Measurements from ENCODE around the gene ELOA. TPM values are rescaled to one million over a fixed set of nuclear protein-coding genes. Genes with fewer than 3 reads are reported as not detected.

Gene ELOA
- total and polyA plus RNA-seq, 4 experiments from 2014 or later, result 17.1 to 32.4 (median 30.0) TPM

- Histone ChIP-seq H3K4me3 (ENCODE audit: low read length in 2 of 2) (no peak overlapping the region), H3K27ac (ENCODE audit: low read depth, low read length) (no peak overlapping the region), H3K9me3 (ENCODE audit: control insufficient read depth in 1 of 2, low read length in 2 of 2) (no peaks in the 10 kb centered on the region), H3K4me1 (ENCODE audit: insufficient read depth, low read length) (no peaks in the 10 kb centered on the region), H3K27me3 (ENCODE audit: insufficient read depth, low read length) (no peaks in the 10 kb centered on the region), H3K36me3 (ENCODE audit: insufficient read depth, low read length) (no peaks in the 10 kb centered on the region)
- no peak for DNase-seq
- Mint-ChIP-seq H3K27ac (no peak overlapping the region), H3K9me3 (no peaks in the 10 kb centered on the region), H3K4me3 (no peak overlapping the region), H3K4me1 (peaks cover 0 to 2% (median 0%) of the 10 kb centered on the region in 4 donors), H3K36me3 (no peaks in the 10 kb centered on the region), H3K27me3 (no peaks in the 10 kb centered on the region)
- intact Hi-C loops (cut with micrococcal nuclease), result no loop called here
- ChIA-PET POLR2A (ENCODE audit: partially characterized antibody) (no interaction called here), CTCF (ENCODE audit: partially characterized antibody) (no interaction called here)
Observed at GRCh38 chr1:23736437-23737134, 6.7 kb upstream of the ELOA start.

- no peaks in the 10 kb centered on the region for H3K27me3 Mint-ChIP-seq
- DNase-seq, result no peak
- Histone ChIP-seq H3K36me3 (ENCODE audit: insufficient read depth, low read length) (no peaks in the 10 kb centered on the region), H3K4me3 (ENCODE audit: low read length in 2 of 2) (no peak overlapping the region), H3K4me1 (ENCODE audit: insufficient read depth, low read length) (peaks cover 35% of the 10 kb centered on the region), H3K27ac (ENCODE audit: low read depth, low read length) (no peak overlapping the region), H3K27me3 (ENCODE audit: insufficient read depth, low read length) (no peaks in the 10 kb centered on the region), H3K9me3 (ENCODE audit: control insufficient read depth in 1 of 2, low read length in 2 of 2) (no peaks in the 10 kb centered on the region)
- intact Hi-C loops (cut with micrococcal nuclease), result loop anchor here (5.0 kb wide), 1 partner anchor 36 kb away; the partner anchor contains the start of gene PITHD1
- H3K4me1 Mint-ChIP-seq, result peaks cover 21 to 38% (median 29%) of the 10 kb centered on the region in 4 donors
- H3K36me3 Mint-ChIP-seq, result peaks cover 2 to 17% of the 10 kb centered on the region in 2 donors
- no peaks in the 10 kb centered on the region for H3K9me3 Mint-ChIP-seq
- peak overlapping the region in 3 of 7 donors; percentile 85 to 95 (median 95) for H3K27ac Mint-ChIP-seq
- peak overlapping the region in 4 of 8 donors; percentile 91 to 95 (median 92) for H3K4me3 Mint-ChIP-seq
- ChIA-PET POLR2A (ENCODE audit: partially characterized antibody) (no interaction called here), CTCF (ENCODE audit: partially characterized antibody) (interaction anchor here (1.0 kb wide), 1 partner anchor 30 kb away, joined by 3 read pairs; no protein-coding TSS in a partner anchor)
Observed at GRCh38 chr1:23741609-23742008, 1.7 kb upstream of the ELOA start.

- Histone ChIP-seq H3K4me3 (ENCODE audit: low read length in 2 of 2) (peak overlapping the region; percentile 75 to 89), H3K4me1 (ENCODE audit: insufficient read depth, low read length) (peaks cover 45% of the 10 kb centered on the region), H3K36me3 (ENCODE audit: insufficient read depth, low read length) (no peaks in the 10 kb centered on the region), H3K27me3 (ENCODE audit: insufficient read depth, low read length) (no peaks in the 10 kb centered on the region), H3K9me3 (ENCODE audit: control insufficient read depth in 1 of 2, low read length in 2 of 2) (no peaks in the 10 kb centered on the region), H3K27ac (ENCODE audit: low read depth, low read length) (peak overlapping the region; percentile 87)
- peaks cover 7 to 25% of the 10 kb centered on the region in 2 donors for H3K36me3 Mint-ChIP-seq
- peaks cover 31 to 50% (median 40%) of the 10 kb centered on the region in 4 donors for H3K4me1 Mint-ChIP-seq
- POLR2A ChIA-PET (ENCODE audit: partially characterized antibody), result interaction anchor here (0.8 to 3.2 kb wide), 10 partner anchors 9 to 82 kb away, joined by 3 to 40 read pairs (median 7); partner anchors contain the start of genes HMGCL, LYPLA2, PITHD1 and RPL11
- peak overlapping the region; percentile 86 to 95 (median 91) for H3K4me3 Mint-ChIP-seq
- H3K27me3 Mint-ChIP-seq, result no peaks in the 10 kb centered on the region
- CTCF ChIA-PET (ENCODE audit: partially characterized antibody), result interaction anchor here (2.3 kb wide), 1 partner anchor 29 kb away, joined by 8 read pairs; no protein-coding TSS in a partner anchor
- H3K27ac Mint-ChIP-seq, result peak overlapping the region; percentile 85 to 95 (median 94)
- intact Hi-C loops (cut with micrococcal nuclease), result loop anchor here (1.0 to 5.0 kb wide), 2 partner anchors 35 to 51 kb away; partner anchors contain the start of genes PITHD1 and RPL11
- no peak for DNase-seq
- H3K9me3 Mint-ChIP-seq, result no peaks in the 10 kb centered on the region
Observed at GRCh38 chr1:23742670-23743286, 493 bp upstream of the ELOA start.

GRCh38 chr1:23745515-23745914 lies 2.2 kb downstream of the ELOA start:
- Mint-ChIP-seq H3K36me3 (peaks cover 8 to 44% of the 10 kb centered on the region in 2 donors), H3K27ac (peak overlapping the region in 6 of 7 donors; percentile 48 to 94 (median 68)), H3K9me3 (no peaks in the 10 kb centered on the region), H3K4me3 (peak overlapping the region; percentile 55 to 97 (median 92)), H3K27me3 (no peaks in the 10 kb centered on the region), H3K4me1 (peaks cover 39 to 68% (median 50%) of the 10 kb centered on the region in 4 donors)
- H3K4me1 ChIP-seq (ENCODE audit: insufficient read depth, low read length), result peaks cover 56% of the 10 kb centered on the region
- peaks cover 5% of the 10 kb centered on the region for H3K36me3 ChIP-seq (ENCODE audit: insufficient read depth, low read length)
- POLR2A ChIA-PET (ENCODE audit: partially characterized antibody), result interaction anchor here (0.7 to 3.2 kb wide), 3 partner anchors 13 to 54 kb away, joined by 3 to 40 read pairs (median 3); partner anchors contain the start of gene RPL11
- DNase-seq, result peak in 4 of 5 donors; percentile 21 to 37 (median 28)
- no peaks in the 10 kb centered on the region for H3K9me3 ChIP-seq (ENCODE audit: control insufficient read depth in 1 of 2, low read length in 2 of 2)
- CTCF ChIA-PET (ENCODE audit: partially characterized antibody), result interaction anchor here (0.7 to 1.6 kb wide), 4 partner anchors 9 to 54 kb away, joined by 3 to 5 read pairs (median 4); partner anchors contain the start of gene RPL11
- H3K4me3 ChIP-seq (ENCODE audit: low read length in 2 of 2), result no peak overlapping the region
- H3K27ac ChIP-seq (ENCODE audit: low read depth, low read length), result no peak overlapping the region
- intact Hi-C loops (cut with micrococcal nuclease), result no loop called here
- H3K27me3 ChIP-seq (ENCODE audit: insufficient read depth, low read length), result no peaks in the 10 kb centered on the region

- peak overlapping the region in 5 of 7 donors; percentile 1 to 62 (median 57) for H3K27ac Mint-ChIP-seq
- intact Hi-C loops (cut with micrococcal nuclease), result no loop called here
- ChIA-PET CTCF (ENCODE audit: partially characterized antibody) (interaction anchor here (1.3 to 2.0 kb wide), 3 partner anchors 10 to 49 kb away, joined by 3 to 12 read pairs (median 3); no protein-coding TSS in a partner anchor), POLR2A (ENCODE audit: partially characterized antibody) (interaction anchor here (0.7 kb wide), 1 partner anchor 251 kb away, joined by 3 read pairs; no protein-coding TSS in a partner anchor)
- Histone ChIP-seq H3K36me3 (ENCODE audit: insufficient read depth, low read length) (peaks cover 30% of the 10 kb centered on the region), H3K4me1 (ENCODE audit: insufficient read depth, low read length) (peaks cover 44% of the 10 kb centered on the region), H3K9me3 (ENCODE audit: control insufficient read depth in 1 of 2, low read length in 2 of 2) (no peaks in the 10 kb centered on the region), H3K4me3 (ENCODE audit: low read length in 2 of 2) (no peak overlapping the region), H3K27ac (ENCODE audit: low read depth, low read length) (no peak overlapping the region), H3K27me3 (ENCODE audit: insufficient read depth, low read length) (no peaks in the 10 kb centered on the region)
- peaks cover 34 to 59% (median 44%) of the 10 kb centered on the region in 4 donors for H3K4me1 Mint-ChIP-seq
- no peak for DNase-seq
- peak overlapping the region in 2 of 8 donors; percentile 5 to 10 for H3K4me3 Mint-ChIP-seq
- H3K27me3 Mint-ChIP-seq, result no peaks in the 10 kb centered on the region
- no peaks in the 10 kb centered on the region for H3K9me3 Mint-ChIP-seq
- H3K36me3 Mint-ChIP-seq, result peaks cover 20 to 60% of the 10 kb centered on the region in 2 donors
Observed at GRCh38 chr1:23748016-23748415, 4.7 kb downstream of the ELOA start.

- Histone ChIP-seq H3K36me3 (ENCODE audit: insufficient read depth, low read length) (peaks cover 62% of the 10 kb centered on the region), H3K4me3 (ENCODE audit: low read length in 2 of 2) (no peak overlapping the region), H3K9me3 (ENCODE audit: control insufficient read depth in 1 of 2, low read length in 2 of 2) (no peaks in the 10 kb centered on the region), H3K27me3 (ENCODE audit: insufficient read depth, low read length) (no peaks in the 10 kb centered on the region), H3K27ac (ENCODE audit: low read depth, low read length) (no peak overlapping the region), H3K4me1 (ENCODE audit: insufficient read depth, low read length) (peaks cover 23% of the 10 kb centered on the region)
- H3K27ac Mint-ChIP-seq, result peak overlapping the region in 6 of 7 donors; percentile 35 to 68 (median 46)
- ChIA-PET POLR2A (ENCODE audit: partially characterized antibody) (interaction anchor here (1.6 kb wide), 1 partner anchor 8 kb away, joined by 8 read pairs; the partner anchor contains the start of gene ELOA), CTCF (ENCODE audit: partially characterized antibody) (no interaction called here)
- no peaks in the 10 kb centered on the region for H3K9me3 Mint-ChIP-seq
- H3K4me1 Mint-ChIP-seq, result peaks cover 21 to 37% (median 28%) of the 10 kb centered on the region in 4 donors
- no peaks in the 10 kb centered on the region for H3K27me3 Mint-ChIP-seq
- peaks cover 46 to 81% of the 10 kb centered on the region in 2 donors for H3K36me3 Mint-ChIP-seq
- H3K4me3 Mint-ChIP-seq, result peak overlapping the region in 1 of 8 donors; percentile 45
- intact Hi-C loops (cut with micrococcal nuclease), result no loop called here
- DNase-seq, result peak in 3 of 5 donors; percentile 29 to 37 (median 35)
Observed at GRCh38 chr1:23751050-23751814, 8.0 kb downstream of the ELOA start.

Measured in CD4-positive, alpha-beta memory T cell (primary cell).